ENCODE measurements around the gene ASTN2.

GRCh38 chr9:116800885-116801284, 614.0 kb downstream of the ASTN2 start:
- TF ChIP-seq, protein P1, sequence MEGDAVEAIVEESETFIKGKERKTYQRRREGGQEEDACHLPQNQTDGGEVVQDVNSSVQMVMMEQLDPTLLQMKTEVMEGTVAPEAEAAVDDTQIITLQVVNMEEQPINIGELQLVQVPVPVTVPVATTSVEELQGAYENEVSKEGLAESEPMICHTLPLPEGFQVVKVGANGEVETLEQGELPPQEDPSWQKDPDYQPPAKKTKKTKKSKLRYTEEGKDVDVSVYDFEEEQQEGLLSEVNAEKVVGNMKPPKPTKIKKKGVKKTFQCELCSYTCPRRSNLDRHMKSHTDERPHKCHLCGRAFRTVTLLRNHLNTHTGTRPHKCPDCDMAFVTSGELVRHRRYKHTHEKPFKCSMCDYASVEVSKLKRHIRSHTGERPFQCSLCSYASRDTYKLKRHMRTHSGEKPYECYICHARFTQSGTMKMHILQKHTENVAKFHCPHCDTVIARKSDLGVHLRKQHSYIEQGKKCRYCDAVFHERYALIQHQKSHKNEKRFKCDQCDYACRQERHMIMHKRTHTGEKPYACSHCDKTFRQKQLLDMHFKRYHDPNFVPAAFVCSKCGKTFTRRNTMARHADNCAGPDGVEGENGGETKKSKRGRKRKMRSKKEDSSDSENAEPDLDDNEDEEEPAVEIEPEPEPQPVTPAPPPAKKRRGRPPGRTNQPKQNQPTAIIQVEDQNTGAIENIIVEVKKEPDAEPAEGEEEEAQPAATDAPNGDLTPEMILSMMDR (IDR thresholded peaks at IDR 0.05), result no peak
- TF ChIP-seq POLR2A (IDR thresholded peaks at IDR 0.05), result no peak

Data from lower leg skin (tissue), 3 donors.